ENCODE data around the gene UBE2D2. TPM values are rescaled to one million over a fixed set of nuclear protein-coding genes. Genes with fewer than 3 reads are reported as not detected.

UBE2D2 gene
- total RNA-seq, 1 experiment from 2014 or later = 105 TPM

Small RNA genes within 50 kb of the gene (small RNA-seq; reads per million reads assigned to genes)
- not detected for gene RF00019

Other genes with a start within 250 kb of the UBE2D2 start
- 111 and 113 TPM in 2 replicates for gene PAIP2, start 219.5 kb upstream of the UBE2D2 start, total RNA-seq (2014; rRNA removed; shearing (Covaris generic); ENCODE audit: low replicate concordance)
- not detected in 2 replicates for gene SLC23A1, start 178.0 kb upstream of the UBE2D2 start, total RNA-seq (2014; rRNA removed; shearing (Covaris generic); ENCODE audit: low replicate concordance)
- 28.8 and 31.0 TPM in 2 replicates for gene MZB1, start 171.4 kb upstream of the UBE2D2 start, total RNA-seq (2014; rRNA removed; shearing (Covaris generic); ENCODE audit: low replicate concordance)
- 0.78 and 2.3 TPM in 2 replicates for gene PROB1, start 166.2 kb upstream of the UBE2D2 start, total RNA-seq (2014; rRNA removed; shearing (Covaris generic); ENCODE audit: low replicate concordance)
- gene SPATA24, start 157.2 kb upstream of the UBE2D2 start, total RNA-seq (2014; rRNA removed; shearing (Covaris generic); ENCODE audit: low replicate concordance) = 4.6 and 7.7 TPM in 2 replicates
- gene DNAJC18, start 121.8 kb upstream of the UBE2D2 start, total RNA-seq (2014; rRNA removed; shearing (Covaris generic); ENCODE audit: low replicate concordance) = 6.0 and 9.0 TPM in 2 replicates
- not detected in 2 replicates for gene ECSCR, start 98.6 kb upstream of the UBE2D2 start, total RNA-seq (2014; rRNA removed; shearing (Covaris generic); ENCODE audit: low replicate concordance)
- gene SMIM33, start 90.3 kb upstream of the UBE2D2 start, total RNA-seq (2014; rRNA removed; shearing (Covaris generic); ENCODE audit: low replicate concordance) = not detected in 2 replicates
- gene STING1, start 78.6 kb upstream of the UBE2D2 start, total RNA-seq (2014; rRNA removed; shearing (Covaris generic); ENCODE audit: low replicate concordance) = not detected in 2 replicates
- 2.8 and 2.9 TPM in 2 replicates for gene CXXC5, start 87.0 kb downstream of the UBE2D2 start, total RNA-seq (2014; rRNA removed; shearing (Covaris generic); ENCODE audit: low replicate concordance)
- not detected in 2 replicates for gene PSD2, start 234.5 kb downstream of the UBE2D2 start, total RNA-seq (2014; rRNA removed; shearing (Covaris generic); ENCODE audit: low replicate concordance)

Measured in Karpas-422 (cell line).